ENCODE data around the gene NPAS1. TPM values are rescaled to one million over a fixed set of nuclear protein-coding genes. Genes with fewer than 3 reads are reported as not detected.
A peak's percentile ranks its signal among the peaks of the same experiment; 100 is the strongest.

Gene NPAS1
- total and polyA plus RNA-seq, 2 of the 8 experiments (the other 6 are each of a cell fraction or from before 2014, with no cell fraction given): 9.9 to 13.9 TPM

DNA sequence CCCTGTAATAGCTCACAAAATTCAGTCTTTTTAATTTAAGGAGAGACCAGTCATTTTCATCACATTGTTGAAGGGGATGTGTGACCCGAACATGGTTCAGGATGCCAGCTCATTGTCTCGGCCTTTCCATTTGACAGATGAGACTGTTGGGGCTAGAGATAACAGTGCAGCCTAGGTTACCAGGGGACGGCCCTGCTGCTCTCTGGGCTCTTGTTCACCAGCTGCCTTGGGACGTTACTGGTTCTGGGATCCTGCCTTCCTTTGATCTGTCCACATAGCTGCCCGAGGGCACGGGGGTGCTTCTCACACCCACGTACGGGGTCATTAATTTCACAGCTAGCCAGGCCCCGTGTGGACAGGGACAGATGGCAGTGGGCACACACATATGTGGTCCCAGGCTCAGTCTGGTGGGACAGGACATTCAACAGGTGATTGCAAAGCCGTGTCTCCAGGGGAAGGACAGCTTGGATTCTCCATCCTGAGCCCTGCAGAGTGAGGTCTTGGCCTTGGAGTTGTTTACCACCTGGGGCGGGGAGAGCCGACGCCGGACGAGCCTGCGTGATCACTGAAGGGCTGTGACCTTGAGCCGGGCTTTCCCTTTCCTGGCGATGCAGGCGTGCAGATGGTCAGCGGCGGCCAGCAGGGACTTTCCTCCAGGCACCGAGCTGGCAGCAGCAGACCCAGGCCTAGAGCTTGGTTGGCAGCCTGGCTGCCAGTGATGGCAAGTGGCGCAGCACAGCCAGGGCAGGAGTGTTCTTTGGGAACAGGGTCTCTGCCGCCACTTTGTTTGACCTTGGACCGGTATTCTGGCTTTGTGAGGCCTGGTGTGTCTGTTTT is 26.7 kb upstream of the NPAS1 start:
- peak overlapping the region; percentile 3; the same call in 1 of the 2 replicates for H2BK5ac ChIP-seq (ENCODE audit: low read depth, low read length)
- ChIA-PET POLR2A (ENCODE audit: partially characterized antibody) (interaction anchor here (1.1 to 1.7 kb wide), 3 partner anchors 9 to 208 kb away, joined by 3 to 5 read pairs (median 3); no protein-coding TSS in a partner anchor), CTCF (ENCODE audit: partially characterized antibody) (interaction anchor here (0.7 to 6.1 kb wide), 24 partner anchors 9 to 235 kb away, joined by 3 to 50 read pairs (median 6); no protein-coding TSS in a partner anchor)
- DNase-seq (ENCODE audit: low read depth in 1 of 2, low spot score in 2 of 2) (no peak), FAIRE-seq (no peak)
- H3K27ac ChIP-seq (ENCODE audit: low read depth, low read length): 0 out of 2 replicates have a peak overlapping the region, but pooled peaks have one; percentile 50
- no peak overlapping the region for H3K9ac ChIP-seq (replicated peaks in 1 of 4; ENCODE audit: extremely low read depth in 1 of 4, low read depth in 3 of 4, low read length in 3 of 4)
- no peak overlapping the region for H3K56ac ChIP-seq (replicated peaks; ENCODE audit: insufficient read length, low read depth, low read length)
- H3K79me2 ChIP-seq (ENCODE audit: control insufficient read depth in 1 of 2, insufficient read depth in 2 of 2, low read length in 2 of 2): no peaks in the 10 kb centered on the region
- H3K18ac ChIP-seq (ENCODE audit: extremely low read depth, low read length): no peak overlapping the region
- 0 out of 2 replicates have a peak overlapping the region, but pooled peaks have one; percentile 48 for H2BK20ac ChIP-seq (ENCODE audit: low read length)
- H3K23ac ChIP-seq (ENCODE audit: insufficient read length): no peak overlapping the region
- no peak overlapping the region for H2BK15ac ChIP-seq (ENCODE audit: low read length)
- TF ChIP-seq POU5F1 (IDR thresholded peaks at IDR 0.05; ENCODE audit: low read depth, low read length) (no peak), SP4 (IDR thresholded peaks at IDR 0.05; ENCODE audit: low read length) (no peak)
- no peaks in the 10 kb centered on the region for H3K9me3 ChIP-seq (ENCODE audit: insufficient read depth in 2 of 2, low read depth in 1 of 2, low read length in 1 of 2)
- H2BK12ac ChIP-seq (ENCODE audit: low read depth, low read length): no peak overlapping the region
- no peak overlapping the region for H3K14ac ChIP-seq (ENCODE audit: insufficient read length)
- no peak overlapping the region for H4K5ac ChIP-seq (ENCODE audit: insufficient read length, low read depth, low read length)
- peak overlapping the region; percentile 51; the same call in 1 of the 2 replicates for H4K8ac ChIP-seq (ENCODE audit: extremely low read depth, insufficient read depth, low read length)
- no peaks in the 10 kb centered on the region for H3K79me1 ChIP-seq (ENCODE audit: low read depth, low read length)
- WGBS, 2 experiments (ENCODE audit: extremely low coverage in 1 of 2, insufficient coverage in 1 of 2, insufficient read length in 1 of 2, insufficient replicate concordance in 2 of 2, low coverage in 1 of 2, low lambda C conversion rate in 2 of 2, missing lambda C conversion rate in 1 of 2): 94% methylated on average over 25 of the region's 25 CpGs; no CpG with 5 or more reads in 1 of the 2 experiments
- H4K91ac ChIP-seq (replicated peaks; ENCODE audit: insufficient read length, low read length): no peak overlapping the region
- H3K36me3 ChIP-seq (ENCODE audit: control insufficient read depth in 2 of 4, insufficient read depth in 4 of 4, low read length in 3 of 4): peaks cover 6 to 23% (median 10%) of the 10 kb centered on the region in 4 experiments; a peak in 6 of 8 replicates
- no peak overlapping the region for H3K4me2 ChIP-seq (ENCODE audit: insufficient read depth in 1 of 2, low read depth in 2 of 2, low read length in 2 of 2)
- H2AK5ac ChIP-seq (ENCODE audit: low read depth, low read length): no peak overlapping the region
- no peak overlapping the region for H3K4ac ChIP-seq (replicated peaks; ENCODE audit: insufficient read length, low read depth, low read length)
- no peak overlapping the region for H2BK120ac ChIP-seq (replicated peaks; ENCODE audit: low read depth, low read length)
- H3K4me1 ChIP-seq (replicated peaks in 1 of 4; ENCODE audit: control insufficient read depth in 3 of 4, insufficient read depth in 4 of 4, low read length in 3 of 4): peaks cover 0 to 4% (median under 1%) of the 10 kb centered on the region in 4 experiments; a peak in 2 of 7 replicates
- no peak overlapping the region for H3K4me3 ChIP-seq (ENCODE audit: extremely low read depth in 1 of 4, insufficient read depth in 2 of 4, low read depth in 3 of 4, low read length in 4 of 4)
- no peaks in the 10 kb centered on the region for H3K23me2 ChIP-seq (ENCODE audit: low read depth, low read length)
- no peak overlapping the region for H2AFZ ChIP-seq (ENCODE audit: low read length)
- peaks cover 0 to 2% of the 10 kb centered on the region in 2 experiments for H4K20me1 ChIP-seq (replicated peaks in 1 of 2; ENCODE audit: control insufficient read depth in 1 of 2, insufficient read depth in 2 of 2, low read length in 2 of 2)
- no peaks in the 10 kb centered on the region for H3K27me3 ChIP-seq (replicated peaks in 1 of 4; ENCODE audit: control insufficient read depth in 3 of 4, extremely low read depth in 1 of 4, insufficient read depth in 3 of 4, low read length in 3 of 4)
